Pancreas (tissue), 10 donors: ENCODE measurements around the gene PSORS1C1. TPM values are rescaled to one million over a fixed set of nuclear protein-coding genes. Genes with fewer than 3 reads are reported as not detected.

Source experiments
- ATAC-seq, 4 donors: fragments of 200-7000 bp; cut with Tn5 transposase; one replicate each; pipeline versions ENCODE4 v1.8.0 to v1.9.1; 2020; ENCODE audit warnings: mild to moderate bottlenecking in 4 of 4, moderate library complexity in 4 of 4
- DNase-seq, 6 donors: peaks; one replicate each; pipeline ENCODE4 v3.0.0-alpha.2; 2020
- FAIRE-seq: peaks from 2 replicates; lab custom pipeline; 2012; peaks lifted over from hg19 to GRCh38; lab: Jason Lieb, UNC
- H3K27ac ChIP-seq, 4 donors: fragments of 200-600 bp; sonication (generic); 1 replicate in 3 of 4; 2 replicates in 1 of 4; pipeline versions ENCODE4 v1.5.0 to v1.8.0; 2020
- H3K27me3 ChIP-seq, 4 donors: fragments of 200-600 bp; one replicate each; pipeline ENCODE4 v1.8.0; 2021
- H3K36me3 ChIP-seq, 3 donors: fragments of 200-600 bp; sonication (generic) in 1 of 3; one replicate each; pipeline versions ENCODE4 v1.5.0 to v1.8.0; 2020 to 2021
- H3K4me1 ChIP-seq, 3 donors: fragments of 200-600 bp; one replicate each; pipeline ENCODE4 v1.8.0; 2021
- H3K4me3 ChIP-seq, 4 donors: fragments of 200-600 bp; sonication (generic) in 2 of 4; one replicate each; pipeline versions ENCODE4 v1.5.0 to v1.8.0; 2020 to 2021
- H3K9me3 ChIP-seq, 4 donors: fragments of 200-600 bp; one replicate each; pipeline ENCODE4 v1.8.0; 2021
- CTCF ChIP-seq, 4 donors: fragments of 200-600 bp; sonication (generic) in 3 of 4; IDR thresholded peaks; one replicate each; pipeline versions ENCODE4 v1.5.0 to v1.8.0; 2021; ENCODE audit warnings: antibody characterized with exemption in 4 of 4
- WGBS, 2 donors: extraction: QIAGEN DNeasy Blood & Tissue Kit; methylation state at CpG; one replicate each; pipeline ENCODE4 v1.1.7; 2013; 5-methylcytosine and 5-hydroxymethylcytosine counted together
- intact Hi-C, 3 donors: fragments of 100-400 bp; cut with DNase I; formaldehyde crosslinking; loops; one replicate each; pipeline versions ENCODE4 v1.11.1 to v1.14.2; 2022
- polyA plus RNA-seq, 2 donors: library from polyadenylated mRNA; stranded (reverse); fragments of 200-250 nt; gene quantifications; one replicate each; pipeline ENCODE4 v1.2.3, GENCODE V29; 2013
- total RNA-seq, 6 donors: library from RNA; stranded (reverse); fragmentation: NEBNext Ultra II Directional in 4 of 6; extraction: Animal tissue kit (Norgen Biotek cat#: 25700) in 4 of 6; gene quantifications; one replicate each; pipeline versions ENCODE4 v1.2.1 to v1.2.4, GENCODE V29; 2021 to 2023
- donor health status: healthy with polysubstance abuse.
- donor health status: DM: no; HTN: no; CAD: no; lungs with moderate emphysema.
- donor health status: DM: no; HTN: no; CAD: no.
- donor health status: control.
- donor health status: control.
- donor health status: Bipolar disorder and iron deficiency.
- donor health status: DM: yes; HTN: yes; CAD: no.
- donor health status: DM: no; HTN: no; CAD: no.
- donor health status: DM: no; HTN: no; CAD: no.
- donor health status: DM: yes; HTN: yes; CAD: no.

Gene PSORS1C1
- total and polyA plus RNA-seq, 8 donors, result 0.06 to 1.9 (median 0.49) TPM

GRCh38 chr6:31154436-31154835 lies 39.8 kb downstream of the PSORS1C1 start:
- no peak overlapping the region for H3K27ac ChIP-seq
- no peak for TF ChIP-seq CTCF (IDR thresholded peaks at IDR 0.05)
- H3K4me3 ChIP-seq, result no peak overlapping the region
- intact Hi-C loops, result no loop called here
- peaks cover 0 to 4% (median 0%) of the 10 kb centered on the region in 3 donors for H3K36me3 ChIP-seq
- 96 to 97% methylated on average over 15 of the region's 15 CpGs for WGBS, 2 donors
- ATAC-seq (no peak), FAIRE-seq (no peak), DNase-seq (no peak)
- H3K4me1 ChIP-seq, result peaks cover 0 to 9% (median 4%) of the 10 kb centered on the region in 3 donors
- no peaks in the 10 kb centered on the region for H3K9me3 ChIP-seq
- no peaks in the 10 kb centered on the region for H3K27me3 ChIP-seq

GRCh38 chr6:31156641-31157040 lies 42.0 kb downstream of the PSORS1C1 start:
- ATAC-seq, result no peak
- no peaks in the 10 kb centered on the region for H3K27me3 ChIP-seq
- peaks cover 0 to 9% (median 4%) of the 10 kb centered on the region in 3 donors for H3K4me1 ChIP-seq
- intact Hi-C loops, result no loop called here
- 91 to 93% methylated on average over 7 of the region's 7 CpGs for WGBS, 2 donors
- no peak for TF ChIP-seq CTCF (IDR thresholded peaks at IDR 0.05)
- no peak for FAIRE-seq
- DNase-seq, result no peak
- H3K4me3 ChIP-seq, result no peak overlapping the region
- no peak overlapping the region for H3K27ac ChIP-seq
- H3K9me3 ChIP-seq, result no peaks in the 10 kb centered on the region
- no peaks in the 10 kb centered on the region for H3K36me3 ChIP-seq

GRCh38 chr6:31157513-31158139 lies 43.0 kb downstream of the PSORS1C1 start, which contains the start of gene CCHCR1:
Gene CCHCR1 (minus strand): TSS chr6:31157802. CDS start chr6:31157600, 202 bp downstream.
- peak within 1 kb of the TSS; percentile 48 to 69 (median 56) for H3K27ac ChIP-seq
- ATAC-seq (peak in 1 of 4 donors; percentile 45), FAIRE-seq (no peak), DNase-seq (no peak)
- intact Hi-C loops, result no loop called here
- H3K36me3 ChIP-seq, result no peaks in the 10 kb centered on the region
- TF ChIP-seq CTCF (IDR thresholded peaks at IDR 0.05), result no peak
- 3 to 4% methylated on average over 14 of the region's 14 CpGs for WGBS, 2 donors
- no peaks in the 10 kb centered on the region for H3K27me3 ChIP-seq
- peaks cover 0 to 9% (median 4%) of the 10 kb centered on the region in 3 donors for H3K4me1 ChIP-seq
- peak within 1 kb of the TSS; percentile 18 to 61 (median 48) for H3K4me3 ChIP-seq
- no peaks in the 10 kb centered on the region for H3K9me3 ChIP-seq

- Histone ChIP-seq H3K27me3 (no peaks in the 10 kb centered on the region), H3K27ac (peak within 1 kb of the TSS; percentile 48 to 69 (median 56)), H3K4me3 (peak within 1 kb of the TSS; percentile 18 to 61 (median 48)), H3K36me3 (no peaks in the 10 kb centered on the region), H3K9me3 (no peaks in the 10 kb centered on the region), H3K4me1 (peaks cover 0 to 9% (median 4%) of the 10 kb centered on the region in 3 donors)
- 0% methylated on average over 65 of the region's 65 CpGs for WGBS, 2 donors
- no peak for TF ChIP-seq CTCF (IDR thresholded peaks at IDR 0.05)
- peak; percentile 98 to 99 (median 99) for DNase-seq
- peak; percentile 87 for FAIRE-seq
- intact Hi-C loops, result no loop called here
- ATAC-seq, result peak; percentile 88 to 98 (median 95)
Observed at GRCh38 chr6:31158140-31158862, 43.7 kb downstream of the PSORS1C1 start, which contains the start of gene TCF19. Gene TCF19 (plus strand): TSS chr6:31158589. CDS start chr6:31159470, 881 bp downstream.
